ENCODE data around the gene LDLRAD4.

DNA sequence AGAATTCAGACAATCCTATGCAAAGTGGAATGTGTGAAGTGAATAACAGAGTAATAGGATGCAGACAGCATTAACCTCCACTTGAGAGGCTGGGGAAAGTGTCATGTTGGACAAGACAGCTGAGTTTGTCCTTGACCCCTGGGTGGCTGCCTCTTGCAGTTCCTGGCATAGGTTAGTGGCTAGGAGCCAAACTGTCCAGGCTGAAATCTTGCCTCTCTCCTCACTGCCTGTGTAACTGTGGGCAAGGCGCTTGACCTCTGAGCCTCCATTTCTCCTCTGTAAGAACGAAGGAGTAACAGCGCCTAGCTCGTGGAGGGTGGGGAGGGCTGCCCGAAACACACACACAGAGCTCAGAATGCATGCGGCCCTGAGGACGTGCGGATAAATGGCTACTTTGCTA is 34.8 kb upstream of the LDLRAD4 start:
- TF ChIP-seq, protein P1, sequence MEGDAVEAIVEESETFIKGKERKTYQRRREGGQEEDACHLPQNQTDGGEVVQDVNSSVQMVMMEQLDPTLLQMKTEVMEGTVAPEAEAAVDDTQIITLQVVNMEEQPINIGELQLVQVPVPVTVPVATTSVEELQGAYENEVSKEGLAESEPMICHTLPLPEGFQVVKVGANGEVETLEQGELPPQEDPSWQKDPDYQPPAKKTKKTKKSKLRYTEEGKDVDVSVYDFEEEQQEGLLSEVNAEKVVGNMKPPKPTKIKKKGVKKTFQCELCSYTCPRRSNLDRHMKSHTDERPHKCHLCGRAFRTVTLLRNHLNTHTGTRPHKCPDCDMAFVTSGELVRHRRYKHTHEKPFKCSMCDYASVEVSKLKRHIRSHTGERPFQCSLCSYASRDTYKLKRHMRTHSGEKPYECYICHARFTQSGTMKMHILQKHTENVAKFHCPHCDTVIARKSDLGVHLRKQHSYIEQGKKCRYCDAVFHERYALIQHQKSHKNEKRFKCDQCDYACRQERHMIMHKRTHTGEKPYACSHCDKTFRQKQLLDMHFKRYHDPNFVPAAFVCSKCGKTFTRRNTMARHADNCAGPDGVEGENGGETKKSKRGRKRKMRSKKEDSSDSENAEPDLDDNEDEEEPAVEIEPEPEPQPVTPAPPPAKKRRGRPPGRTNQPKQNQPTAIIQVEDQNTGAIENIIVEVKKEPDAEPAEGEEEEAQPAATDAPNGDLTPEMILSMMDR (IDR thresholded peaks at IDR 0.05; ENCODE audit: insufficient read depth, low read length) = no peak
- TF ChIP-seq SPI1 (IDR thresholded peaks at IDR 0.05; ENCODE audit: borderline replicate concordance, low read depth) = no peak
- TF ChIP-seq, protein P2, sequence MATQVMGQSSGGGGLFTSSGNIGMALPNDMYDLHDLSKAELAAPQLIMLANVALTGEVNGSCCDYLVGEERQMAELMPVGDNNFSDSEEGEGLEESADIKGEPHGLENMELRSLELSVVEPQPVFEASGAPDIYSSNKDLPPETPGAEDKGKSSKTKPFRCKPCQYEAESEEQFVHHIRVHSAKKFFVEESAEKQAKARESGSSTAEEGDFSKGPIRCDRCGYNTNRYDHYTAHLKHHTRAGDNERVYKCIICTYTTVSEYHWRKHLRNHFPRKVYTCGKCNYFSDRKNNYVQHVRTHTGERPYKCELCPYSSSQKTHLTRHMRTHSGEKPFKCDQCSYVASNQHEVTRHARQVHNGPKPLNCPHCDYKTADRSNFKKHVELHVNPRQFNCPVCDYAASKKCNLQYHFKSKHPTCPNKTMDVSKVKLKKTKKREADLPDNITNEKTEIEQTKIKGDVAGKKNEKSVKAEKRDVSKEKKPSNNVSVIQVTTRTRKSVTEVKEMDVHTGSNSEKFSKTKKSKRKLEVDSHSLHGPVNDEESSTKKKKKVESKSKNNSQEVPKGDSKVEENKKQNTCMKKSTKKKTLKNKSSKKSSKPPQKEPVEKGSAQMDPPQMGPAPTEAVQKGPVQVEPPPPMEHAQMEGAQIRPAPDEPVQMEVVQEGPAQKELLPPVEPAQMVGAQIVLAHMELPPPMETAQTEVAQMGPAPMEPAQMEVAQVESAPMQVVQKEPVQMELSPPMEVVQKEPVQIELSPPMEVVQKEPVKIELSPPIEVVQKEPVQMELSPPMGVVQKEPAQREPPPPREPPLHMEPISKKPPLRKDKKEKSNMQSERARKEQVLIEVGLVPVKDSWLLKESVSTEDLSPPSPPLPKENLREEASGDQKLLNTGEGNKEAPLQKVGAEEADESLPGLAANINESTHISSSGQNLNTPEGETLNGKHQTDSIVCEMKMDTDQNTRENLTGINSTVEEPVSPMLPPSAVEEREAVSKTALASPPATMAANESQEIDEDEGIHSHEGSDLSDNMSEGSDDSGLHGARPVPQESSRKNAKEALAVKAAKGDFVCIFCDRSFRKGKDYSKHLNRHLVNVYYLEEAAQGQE (IDR thresholded peaks at IDR 0.05; ENCODE audit: insufficient replicate concordance, low read depth) = no peak

All from HL-60 (cell line).